C4-2B (cell line): ENCODE data around the gene ZNF567.

Source experiments
- ZFX ChIP-seq: fragments of 450-650 bp; IDR thresholded peaks from 2 replicates; pipeline ENCODE4 v1.6.1; 2017
- TF ChIP-seq, protein P1 (sequence below): fragments of 450-650 bp; conservative IDR thresholded peaks from 2 replicates; pipeline ENCODE4 v1.5.1; 2017; ENCODE audit warnings: mild to moderate bottlenecking

GRCh38 chr19:36688058-36688457 lies 646 bp downstream of the ZNF567 start:
- TF ChIP-seq, protein P1, sequence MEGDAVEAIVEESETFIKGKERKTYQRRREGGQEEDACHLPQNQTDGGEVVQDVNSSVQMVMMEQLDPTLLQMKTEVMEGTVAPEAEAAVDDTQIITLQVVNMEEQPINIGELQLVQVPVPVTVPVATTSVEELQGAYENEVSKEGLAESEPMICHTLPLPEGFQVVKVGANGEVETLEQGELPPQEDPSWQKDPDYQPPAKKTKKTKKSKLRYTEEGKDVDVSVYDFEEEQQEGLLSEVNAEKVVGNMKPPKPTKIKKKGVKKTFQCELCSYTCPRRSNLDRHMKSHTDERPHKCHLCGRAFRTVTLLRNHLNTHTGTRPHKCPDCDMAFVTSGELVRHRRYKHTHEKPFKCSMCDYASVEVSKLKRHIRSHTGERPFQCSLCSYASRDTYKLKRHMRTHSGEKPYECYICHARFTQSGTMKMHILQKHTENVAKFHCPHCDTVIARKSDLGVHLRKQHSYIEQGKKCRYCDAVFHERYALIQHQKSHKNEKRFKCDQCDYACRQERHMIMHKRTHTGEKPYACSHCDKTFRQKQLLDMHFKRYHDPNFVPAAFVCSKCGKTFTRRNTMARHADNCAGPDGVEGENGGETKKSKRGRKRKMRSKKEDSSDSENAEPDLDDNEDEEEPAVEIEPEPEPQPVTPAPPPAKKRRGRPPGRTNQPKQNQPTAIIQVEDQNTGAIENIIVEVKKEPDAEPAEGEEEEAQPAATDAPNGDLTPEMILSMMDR: no peak
- no peak for TF ChIP-seq ZFX
